Loucy (cell line): Measurements from ENCODE around the gene FJX1.

Experiments
- CTCF ChIP-seq: fragments of 200-600 bp; sonication (generic); conservative IDR thresholded peaks from 2 replicates; pipeline ENCODE4 v1.5.1; 2014; ENCODE audit warnings: mild to moderate bottlenecking, antibody characterized with exemption, low read length
- EZH2phosphoT487 ChIP-seq: fragments of 200-600 bp; IDR thresholded peaks from 2 replicates; pipeline ENCODE4 v1.6.1; 2018; ENCODE audit warnings: antibody characterized with exemption, mild to moderate bottlenecking, moderate library complexity, borderline replicate concordance

DNA sequence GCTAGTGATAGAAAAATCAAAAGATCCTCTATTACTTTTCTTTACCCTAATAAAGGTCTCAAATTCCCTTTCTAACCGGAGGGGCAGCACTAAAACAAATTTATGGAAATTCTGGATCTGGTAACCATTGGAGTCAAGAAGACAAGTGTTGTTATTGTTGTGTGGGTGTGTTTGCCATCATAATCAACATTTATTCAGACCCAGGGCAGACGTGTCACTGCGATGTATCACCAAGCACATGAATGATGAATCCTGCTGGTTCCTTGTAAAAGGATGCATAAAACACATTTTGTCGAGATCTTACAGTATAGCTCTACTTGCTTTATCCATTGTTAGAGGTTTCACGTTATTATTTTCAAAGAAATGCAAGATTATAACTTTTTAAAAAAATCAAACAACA is 12.1 kb upstream of the FJX1 start:
- TF ChIP-seq CTCF (no peak), EZH2phosphoT487 (no peak)
